NCI-H146 treated with DMSO at 0.1 percent for 48 hours (cell line): ENCODE results near the gene ANXA8L1.
"Not testable (repeated sequence)": the region's sequence is repeated elsewhere in the genome, so short reads cannot be mapped to it uniquely, and the experiment has no call there.

Experiments
- DNase-seq: peaks from one replicate; lab custom pipeline; 2025; ENCODE audit not compliant: unreplicated experiment; lab: John Stamatoyannopoulos, UW

The ANXA8L1 gene

GRCh38 chr10:46375406-46375805, at the start of gene ANXA8L1:
TSS of gene ANXA8L1 (plus strand) at chr10:46375776. CDS start at chr10:46375852, 76 bp downstream.
- not testable (repeated sequence) for DNase-seq

DNA sequence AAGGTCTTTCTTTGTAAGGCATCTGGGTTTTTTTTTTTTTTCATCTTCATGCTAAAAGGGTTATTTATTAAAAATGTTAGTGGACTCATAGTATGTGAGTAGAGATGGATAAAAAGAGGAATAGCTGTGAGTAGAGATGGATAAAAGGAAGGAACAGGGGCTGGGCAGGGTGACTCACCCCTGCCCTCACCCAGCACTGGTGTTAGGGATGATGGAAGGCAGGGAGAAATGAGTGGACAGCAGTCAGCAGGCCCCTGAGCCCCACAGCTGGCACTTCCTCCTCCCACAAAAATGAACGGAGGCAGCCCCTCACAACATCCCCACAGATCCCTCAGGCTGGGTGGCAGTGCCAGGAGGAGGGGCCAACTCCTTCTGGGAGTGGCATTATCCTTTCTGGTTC, 49.5 kb upstream of the ANXA8L1 start:
- no peak for DNase-seq

GRCh38 chr10:46326971-46327370, 48.6 kb upstream of the ANXA8L1 start:
- DNase-seq: no peak

DNA sequence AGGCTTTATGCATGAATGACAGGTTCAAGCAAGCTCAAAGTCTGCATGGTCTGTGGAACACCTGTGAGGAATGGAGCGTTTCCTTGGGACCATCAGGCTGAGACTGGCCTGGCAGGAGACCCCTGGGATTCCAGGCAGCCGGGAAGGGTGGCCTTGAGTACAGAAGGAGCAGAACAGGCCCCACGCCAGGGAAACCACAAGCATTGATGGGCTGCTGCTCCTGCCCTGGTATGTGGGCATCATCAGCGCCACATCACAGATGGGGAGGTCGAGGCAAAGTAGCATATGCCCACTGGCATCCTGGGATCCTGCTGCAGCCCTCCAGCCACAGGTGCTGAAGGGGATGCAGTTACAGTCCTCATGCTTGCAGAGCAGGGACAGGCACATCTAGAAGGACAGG, 47.9 kb upstream of the ANXA8L1 start:
- no peak for DNase-seq

DNA sequence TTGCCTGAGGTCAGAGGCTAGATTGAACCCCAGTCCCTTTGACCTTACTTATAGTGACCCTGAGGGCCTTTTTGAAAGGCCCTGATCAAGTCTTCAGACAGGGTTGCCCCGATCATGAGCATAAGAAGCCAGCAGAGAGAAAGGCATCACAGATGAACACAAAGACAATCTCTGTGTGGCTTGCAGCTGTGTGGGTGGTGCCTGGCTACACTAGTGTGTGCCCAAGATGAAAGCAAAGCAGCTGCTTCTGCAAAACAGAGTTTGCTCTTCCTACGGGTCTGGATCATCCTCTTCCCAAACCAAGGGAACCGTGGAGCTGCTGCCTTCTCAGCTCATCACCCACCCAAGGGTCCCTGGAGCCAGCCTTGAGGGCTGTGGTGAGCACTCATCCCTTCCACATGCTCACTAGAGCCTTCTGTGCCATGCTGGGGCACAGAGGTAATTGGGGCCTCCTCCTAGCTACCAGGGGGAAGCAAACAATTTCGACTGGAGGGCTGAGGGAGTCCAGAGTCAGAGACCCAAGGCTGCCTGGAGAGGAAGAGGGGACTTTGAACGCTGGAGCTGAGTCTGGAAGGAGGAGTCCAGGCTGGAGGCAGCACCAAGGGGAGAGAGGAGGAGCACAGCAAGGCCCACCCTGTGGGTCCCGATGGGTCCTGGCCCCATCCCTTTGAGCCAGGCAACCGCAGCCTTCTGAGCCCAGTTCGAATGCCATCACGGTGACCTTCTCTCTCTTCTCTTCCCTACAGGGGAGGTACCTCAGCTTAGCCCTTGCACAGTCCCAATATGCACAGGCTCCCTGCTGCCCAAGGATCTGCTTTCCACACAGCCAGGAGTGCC, 46.5 kb upstream of the ANXA8L1 start:
- DNase-seq: no peak

GRCh38 chr10:46329690-46330016, 45.9 kb upstream of the ANXA8L1 start:
- DNase-seq: no peak

- DNase-seq: no peak
Observed at GRCh38 chr10:46330894-46331293, 44.7 kb upstream of the ANXA8L1 start.

- not testable (repeated sequence) for DNase-seq
Observed at GRCh38 chr10:46365484-46365883, 10.1 kb upstream of the ANXA8L1 start.

- DNase-seq: not testable (repeated sequence)
Observed at GRCh38 chr10:46367209-46367608, 8.4 kb upstream of the ANXA8L1 start.

- not testable (repeated sequence) for DNase-seq
Observed at GRCh38 chr10:46367666-46368240, 7.8 kb upstream of the ANXA8L1 start.

- not testable (repeated sequence) for DNase-seq
Observed at GRCh38 chr10:46368956-46369355, 6.6 kb upstream of the ANXA8L1 start.

DNA sequence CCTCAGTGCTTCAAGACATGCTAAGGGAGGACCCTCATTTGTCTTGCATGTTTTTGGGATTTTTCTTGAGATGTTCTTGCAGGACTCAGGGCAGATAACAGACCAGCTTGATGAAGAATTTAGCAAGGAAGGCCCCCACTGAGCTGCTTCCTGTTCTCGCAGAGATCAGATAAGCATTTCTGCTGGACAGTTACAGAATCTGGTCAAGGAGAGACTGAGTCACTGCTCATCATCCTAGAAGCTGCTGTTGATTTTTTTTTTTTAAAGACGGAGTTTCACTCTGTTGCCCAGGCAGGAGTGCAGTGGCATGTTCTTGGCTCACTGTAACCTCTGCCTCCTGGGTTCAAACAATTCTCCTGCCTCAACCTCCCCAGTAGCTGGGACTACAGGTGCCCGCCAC, 1.2 kb upstream of the ANXA8L1 start:
- DNase-seq: not testable (repeated sequence)

DNA sequence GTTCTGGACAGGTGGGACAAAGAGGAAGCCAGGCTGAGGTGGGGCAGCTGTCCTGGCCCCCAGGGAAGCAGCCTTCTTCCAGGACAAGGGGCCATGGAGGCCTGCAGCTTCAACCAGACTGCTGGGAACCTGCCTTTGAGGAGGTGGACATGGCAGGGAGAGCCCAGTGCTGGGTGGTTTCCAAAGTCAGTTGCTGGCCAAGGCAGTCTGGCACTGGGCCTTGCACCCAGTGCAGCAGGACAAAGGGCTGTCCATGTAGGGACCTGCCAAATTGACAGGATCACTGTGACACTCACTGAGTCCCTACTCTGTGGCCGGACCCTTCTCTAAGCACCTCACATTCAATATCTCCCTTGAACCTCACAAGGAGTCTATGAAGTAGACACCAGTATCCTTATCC, 1.4 kb downstream of the ANXA8L1 start:
- DNase-seq: not testable (repeated sequence)

- DNase-seq: not testable (repeated sequence)
Observed at GRCh38 chr10:46377651-46378050, 2.1 kb downstream of the ANXA8L1 start.

DNA sequence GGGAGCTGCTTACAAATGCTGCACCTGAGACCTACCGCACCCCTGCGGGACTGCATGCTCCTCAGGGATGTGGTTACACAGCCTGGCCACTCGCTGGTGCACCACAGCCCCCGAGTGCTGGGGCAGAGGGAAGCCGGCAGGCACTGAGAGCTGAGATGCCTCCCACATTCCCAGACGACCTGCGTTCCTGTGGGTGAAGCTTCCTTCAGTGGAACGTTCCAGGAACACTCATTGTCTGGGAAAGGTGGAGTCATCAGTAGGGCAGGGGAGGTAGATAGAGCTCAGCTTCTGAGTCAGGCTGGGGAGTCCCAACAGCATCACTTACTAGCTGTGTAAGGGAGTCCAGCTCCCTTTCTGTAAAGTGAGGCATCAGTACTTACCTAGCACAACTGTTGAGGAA, 2.5 kb downstream of the ANXA8L1 start:
- DNase-seq: not testable (repeated sequence)

DNA sequence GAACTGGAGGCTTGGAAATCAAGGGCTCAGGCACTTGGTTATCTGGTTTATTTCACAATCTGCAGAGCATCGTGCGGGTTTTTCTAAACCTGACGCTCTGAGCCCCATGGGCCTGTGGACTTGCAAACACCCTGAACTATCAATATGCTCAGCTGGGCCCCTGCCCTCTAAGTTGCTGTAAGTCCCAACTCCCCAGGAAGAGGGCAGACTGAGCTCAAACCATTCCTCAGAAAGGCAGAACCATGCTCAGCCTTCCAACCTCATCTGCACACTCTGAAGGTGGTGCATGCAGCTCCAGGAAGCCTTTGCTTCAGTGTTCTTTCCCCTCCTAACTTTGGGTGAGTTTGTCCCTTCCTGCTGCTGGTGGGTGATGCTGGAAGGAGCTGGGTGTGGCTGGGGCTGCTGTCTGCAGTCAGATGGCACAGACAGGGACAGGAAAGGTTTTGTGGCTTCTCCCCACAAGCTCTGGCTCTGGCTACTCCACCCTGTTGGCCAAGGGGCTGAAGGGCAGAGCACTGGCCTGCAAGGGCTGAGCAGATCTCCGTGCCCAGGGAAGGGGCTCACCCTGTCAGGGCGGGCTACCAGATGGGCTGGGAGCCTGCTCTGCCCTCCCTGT, 3.8 kb downstream of the ANXA8L1 start:
- DNase-seq: not testable (repeated sequence)

DNA sequence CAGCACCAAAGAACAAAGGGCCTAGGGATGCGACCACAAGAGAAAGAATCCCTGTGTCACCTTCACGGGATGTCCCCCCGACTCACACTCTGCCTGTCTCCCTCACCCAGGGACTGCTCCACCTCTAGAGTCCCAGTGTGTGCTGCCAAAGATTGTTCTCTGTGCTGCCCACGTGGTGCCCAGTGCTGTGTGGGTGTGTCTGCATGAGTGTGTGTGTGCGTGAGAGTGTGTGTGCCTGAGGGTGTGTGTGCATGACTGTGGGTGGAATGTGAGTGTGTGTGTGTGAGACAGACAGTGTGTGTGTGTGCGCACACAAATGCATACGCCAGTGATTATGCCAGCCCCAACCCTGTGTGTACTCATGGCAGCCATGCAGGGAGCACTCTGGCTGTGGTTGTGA, 10.3 kb downstream of the ANXA8L1 start:
- not testable (repeated sequence) for DNase-seq

DNA sequence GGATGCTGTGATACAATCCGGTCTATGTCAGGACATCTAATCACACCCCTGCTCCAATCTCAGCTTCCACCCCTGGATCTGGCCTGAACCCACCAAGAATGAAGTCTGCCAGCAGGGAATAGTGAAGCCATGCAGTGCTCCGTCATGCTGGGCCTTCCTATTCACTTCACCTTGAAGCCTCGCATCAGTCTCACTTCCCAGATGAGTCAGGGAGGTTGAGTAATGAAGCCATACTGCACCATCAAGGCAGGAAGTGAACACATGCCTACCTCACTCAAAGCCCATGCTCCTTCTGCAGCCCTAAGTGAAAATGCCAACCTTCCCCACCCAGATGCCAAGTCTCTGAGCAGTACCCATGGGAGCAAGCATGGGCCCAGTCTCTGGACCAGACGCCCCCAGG, 11.1 kb downstream of the ANXA8L1 start:
- not testable (repeated sequence) for DNase-seq

- not testable (repeated sequence) for DNase-seq
Observed at GRCh38 chr10:46387309-46387902, 11.8 kb downstream of the ANXA8L1 start.

DNA sequence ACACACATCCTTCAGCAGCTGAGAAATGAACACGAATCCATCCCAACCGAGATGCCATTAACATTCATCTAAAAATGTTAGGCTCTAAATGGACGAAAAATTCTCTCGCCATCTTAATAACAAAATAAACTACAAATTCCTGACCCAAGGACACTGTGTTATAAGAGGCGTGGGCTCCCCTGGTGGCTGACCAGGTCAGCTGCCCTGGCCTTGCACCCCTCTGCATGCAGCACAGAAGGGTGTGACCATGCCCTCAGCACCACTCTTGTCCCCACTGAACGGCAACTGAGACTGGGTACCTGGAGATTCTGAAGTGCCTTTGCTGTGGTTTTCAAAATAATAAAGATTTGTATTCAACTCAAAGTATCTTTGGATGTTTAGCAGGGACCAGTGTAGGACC, 15.8 kb downstream of the ANXA8L1 start:
- DNase-seq: not testable (repeated sequence)

DNA sequence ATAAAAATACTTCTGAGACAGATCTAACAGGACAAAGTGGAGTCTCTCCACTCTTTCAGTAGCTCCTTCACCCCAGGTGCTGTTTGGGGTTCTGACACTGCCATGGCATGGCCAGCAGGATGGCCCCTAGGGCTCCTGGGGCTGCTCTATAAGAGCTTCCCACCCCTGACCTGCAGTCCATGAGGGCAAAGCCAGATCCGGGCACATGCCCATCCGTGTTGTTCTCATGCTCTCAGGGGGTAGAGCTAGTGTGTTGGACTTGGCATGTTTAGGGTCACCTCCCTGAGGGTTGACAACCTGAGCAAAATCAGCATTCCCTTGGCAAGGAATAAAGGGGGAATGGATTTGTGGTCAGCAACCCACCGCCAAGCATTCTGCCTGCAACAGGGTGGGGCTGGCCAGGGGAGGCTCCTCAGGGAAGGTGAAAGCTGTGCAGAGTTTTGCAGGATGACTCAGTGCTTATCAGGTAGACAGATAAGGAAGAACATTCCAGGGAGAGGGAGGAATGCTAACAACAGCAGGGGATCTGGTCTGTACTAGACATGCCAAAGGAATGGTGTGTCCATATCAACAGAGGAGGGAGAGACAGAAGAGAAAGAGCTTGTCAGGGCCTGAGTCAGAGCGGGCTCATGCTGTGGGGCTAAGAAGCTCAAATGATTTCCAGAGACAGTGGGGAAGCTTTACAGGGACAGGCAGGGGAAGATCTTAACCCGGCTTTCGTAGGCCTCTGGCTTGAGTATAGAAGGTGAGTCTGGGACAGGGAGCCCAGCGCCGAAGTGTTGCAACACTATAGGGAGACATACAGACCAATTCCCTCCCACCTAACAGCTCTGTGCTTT, 21.1 kb downstream of the ANXA8L1 start:
- DNase-seq: not testable (repeated sequence)
